Testis (tissue), 3 donors: Measurements from ENCODE around the gene ZNF488. TPM values are rescaled to one million over a fixed set of nuclear protein-coding genes. Genes with fewer than 3 reads are reported as not detected.

Experiments used
- DNase-seq: peaks from one replicate; pipeline ENCODE4 v3.0.0-alpha.2; 2019
- H3K27ac ChIP-seq, 2 donors: fragments of 200-600 bp; sonication (generic); one replicate each; pipeline ENCODE4 v1.5.1; 2019
- H3K27me3 ChIP-seq: fragments of 200-600 bp; sonication (generic); one replicate; pipeline ENCODE4 v1.5.1; 2019
- H3K36me3 ChIP-seq: fragments of 200-600 bp; sonication (generic); one replicate; pipeline ENCODE4 v1.5.1; 2017; ENCODE audit warnings: low read depth; ENCODE audit errors: missing control alignments
- H3K4me1 ChIP-seq: fragments of 200-600 bp; sonication (generic); one replicate; pipeline ENCODE4 v1.5.1; 2019
- H3K4me3 ChIP-seq, 2 donors: fragments of 200-600 bp; sonication (generic); one replicate each; pipeline ENCODE4 v1.5.1; 2017 to 2019
- H3K9me3 ChIP-seq: fragments of 200-600 bp; sonication (generic); one replicate; pipeline ENCODE4 v1.5.1; 2017
- POLR2A ChIP-seq: fragments of 450-650 bp; IDR thresholded peaks from one replicate; pipeline ENCODE4 v1.6.1; 2017; ENCODE audit warnings: antibody characterized with exemption, mild to moderate bottlenecking, moderate library complexity
- WGBS, 2 donors: methylation state at CpG; one replicate each; pipeline ENCODE4 v1.1.5; 2018; 5-methylcytosine and 5-hydroxymethylcytosine counted together
- intact Hi-C: fragments of 100-400 bp; cut with DNase I; formaldehyde crosslinking; loops from one replicate; pipeline ENCODE4 v1.15.1; 2023; ENCODE audit warnings: low total_unique reads
- polyA plus RNA-seq: library from polyadenylated mRNA; stranded (reverse); fragments of 350-450 nt; fragmentation: Illumina TruSeq; extraction: RNeasy Lipid Tissue Mini Kit (QIAGEN cat#74804); gene quantifications from one replicate; pipeline ENCODE4 v1.2.3, GENCODE V29; 2014; ENCODE audit warnings: low read depth, low replicate concordance; ENCODE audit not compliant: insufficient read depth
- total RNA-seq, 2 donors: library from RNA; depleted of rRNA; stranded (reverse); fragments of >200 nt; gene quantifications; one replicate each; pipeline ENCODE4 v1.2.3, GENCODE V29; 2016
- TF ChIP-seq, protein P1 (sequence below), 3 experiments: fragments of 450-650 bp in 2 of 3; fragments of 200-600 bp in 1 of 3; sonication (generic) in 1 of 3; IDR thresholded peaks; one replicate each; pipeline ENCODE4 v1.5.1; 2016 to 2019; ENCODE audit warnings: antibody characterized with exemption in 3 of 3, mild to moderate bottlenecking in 2 of 3, moderate library complexity in 1 of 3

The ZNF488 gene
- total and polyA plus RNA-seq, 3 donors from 2014 or later = 2.0 to 3.2 (median 2.7) TPM

DNA sequence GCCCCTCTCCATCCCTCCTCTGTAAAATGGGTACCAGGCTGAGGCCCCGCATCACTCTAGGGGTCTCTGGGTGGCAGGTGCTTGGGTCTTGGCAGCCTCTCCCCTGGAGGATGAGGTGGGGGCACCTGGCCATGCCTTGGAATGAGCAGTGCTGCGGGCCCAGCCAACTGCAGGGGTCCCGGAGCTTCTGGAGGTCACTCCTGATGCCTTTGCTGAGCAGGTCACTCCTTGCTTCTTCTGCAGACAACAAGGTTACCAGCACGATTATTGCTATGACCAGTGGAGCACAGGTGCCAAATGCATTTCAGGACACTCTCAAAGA lies 22.4 kb upstream of the ZNF488 start:
- 67 to 86% methylated on average over 1 to 4 of the region's 4 CpGs for WGBS, 2 donors
- peaks cover 9% of the 10 kb centered on the region for H3K4me1 ChIP-seq
- no peaks in the 10 kb centered on the region for H3K9me3 ChIP-seq
- no peaks in the 10 kb centered on the region for H3K27me3 ChIP-seq
- H3K36me3 ChIP-seq = no peaks in the 10 kb centered on the region
- DNase-seq = no peak
- no peak overlapping the region for H3K27ac ChIP-seq
- intact Hi-C loops = no loop called here
- no peak overlapping the region for H3K4me3 ChIP-seq
- TF ChIP-seq POLR2A = no peak
- TF ChIP-seq, protein P1, sequence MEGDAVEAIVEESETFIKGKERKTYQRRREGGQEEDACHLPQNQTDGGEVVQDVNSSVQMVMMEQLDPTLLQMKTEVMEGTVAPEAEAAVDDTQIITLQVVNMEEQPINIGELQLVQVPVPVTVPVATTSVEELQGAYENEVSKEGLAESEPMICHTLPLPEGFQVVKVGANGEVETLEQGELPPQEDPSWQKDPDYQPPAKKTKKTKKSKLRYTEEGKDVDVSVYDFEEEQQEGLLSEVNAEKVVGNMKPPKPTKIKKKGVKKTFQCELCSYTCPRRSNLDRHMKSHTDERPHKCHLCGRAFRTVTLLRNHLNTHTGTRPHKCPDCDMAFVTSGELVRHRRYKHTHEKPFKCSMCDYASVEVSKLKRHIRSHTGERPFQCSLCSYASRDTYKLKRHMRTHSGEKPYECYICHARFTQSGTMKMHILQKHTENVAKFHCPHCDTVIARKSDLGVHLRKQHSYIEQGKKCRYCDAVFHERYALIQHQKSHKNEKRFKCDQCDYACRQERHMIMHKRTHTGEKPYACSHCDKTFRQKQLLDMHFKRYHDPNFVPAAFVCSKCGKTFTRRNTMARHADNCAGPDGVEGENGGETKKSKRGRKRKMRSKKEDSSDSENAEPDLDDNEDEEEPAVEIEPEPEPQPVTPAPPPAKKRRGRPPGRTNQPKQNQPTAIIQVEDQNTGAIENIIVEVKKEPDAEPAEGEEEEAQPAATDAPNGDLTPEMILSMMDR (IDR thresholded peaks at IDR 0.05) = no peak

DNA sequence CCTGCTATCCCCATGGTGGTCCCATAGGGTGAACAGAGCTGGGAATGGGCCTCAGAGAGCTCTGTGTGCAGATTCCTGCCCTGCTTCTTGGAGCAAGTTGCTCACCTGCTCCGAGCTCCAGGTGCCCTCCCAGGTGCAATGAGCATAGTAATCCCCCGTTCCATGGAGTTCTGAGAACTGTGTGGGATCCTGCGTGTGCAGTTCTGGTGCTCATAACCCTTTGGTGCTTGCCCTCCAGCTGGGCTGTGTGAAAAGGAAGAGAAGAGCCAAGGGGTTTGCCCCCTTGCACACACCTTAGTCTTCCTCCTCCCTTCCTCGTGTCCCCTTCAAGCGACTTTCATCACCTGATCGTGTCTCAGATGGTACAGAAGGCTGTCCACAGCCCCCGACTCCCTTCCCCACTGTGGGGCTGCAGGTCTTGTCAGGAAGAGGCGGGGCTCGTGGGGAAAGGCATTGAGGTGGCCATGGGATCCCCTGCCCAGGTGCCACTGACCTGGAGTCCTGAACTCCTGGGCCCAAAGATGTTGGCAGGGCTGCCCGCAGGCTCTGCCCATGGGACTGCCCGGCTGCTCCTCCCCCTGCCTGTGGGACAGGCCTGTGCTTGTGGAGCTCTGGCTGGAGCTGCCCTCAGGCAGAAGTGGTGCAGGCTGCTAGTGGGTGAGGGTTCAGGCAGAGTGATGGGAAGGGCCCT lies 21.9 kb upstream of the ZNF488 start:
- TF ChIP-seq, protein P1 (IDR thresholded peaks at IDR 0.05) = no peak
- TF ChIP-seq POLR2A = no peak
- H3K4me3 ChIP-seq = no peak overlapping the region
- no peak overlapping the region for H3K27ac ChIP-seq
- H3K4me1 ChIP-seq = peaks cover 9% of the 10 kb centered on the region
- H3K9me3 ChIP-seq = no peaks in the 10 kb centered on the region
- no peaks in the 10 kb centered on the region for H3K27me3 ChIP-seq
- WGBS, 2 donors = 87 to 96% methylated on average over 5 to 11 of the region's 11 CpGs
- intact Hi-C loops = no loop called here
- DNase-seq = no peak
- H3K36me3 ChIP-seq = no peaks in the 10 kb centered on the region

- 90 to 98% methylated on average over 2 of the region's 2 CpGs for WGBS, 2 donors
- intact Hi-C loops = no loop called here
- TF ChIP-seq, protein P1 (IDR thresholded peaks at IDR 0.05) = no peak
- no peak for TF ChIP-seq POLR2A
- Histone ChIP-seq H3K4me3 (no peak overlapping the region), H3K27me3 (no peaks in the 10 kb centered on the region), H3K27ac (no peak overlapping the region), H3K36me3 (no peaks in the 10 kb centered on the region), H3K9me3 (no peaks in the 10 kb centered on the region), H3K4me1 (peaks cover 9% of the 10 kb centered on the region)
- no peak for DNase-seq
Observed at GRCh38 chr10:47404937-47405336, 20.8 kb upstream of the ZNF488 start.

GRCh38 chr10:47404446-47404845 lies 20.4 kb upstream of the ZNF488 start:
- intact Hi-C loops = no loop called here
- H3K9me3 ChIP-seq = no peaks in the 10 kb centered on the region
- H3K4me3 ChIP-seq = no peak overlapping the region
- TF ChIP-seq POLR2A = no peak
- TF ChIP-seq, protein P1 (IDR thresholded peaks at IDR 0.05) = no peak
- 94 to 100% methylated on average over 5 to 6 of the region's 6 CpGs for WGBS, 2 donors
- H3K27ac ChIP-seq = no peak overlapping the region
- H3K4me1 ChIP-seq = peaks cover 9% of the 10 kb centered on the region
- H3K27me3 ChIP-seq = no peaks in the 10 kb centered on the region
- H3K36me3 ChIP-seq = no peaks in the 10 kb centered on the region
- no peak for DNase-seq
